ENCODE measurements around the gene TMEM72. TPM values are rescaled to one million over a fixed set of nuclear protein-coding genes. Genes with fewer than 3 reads are reported as not detected.

Gene TMEM72
- total RNA-seq, 1 donor from 2014 or later: not detected

DNA sequence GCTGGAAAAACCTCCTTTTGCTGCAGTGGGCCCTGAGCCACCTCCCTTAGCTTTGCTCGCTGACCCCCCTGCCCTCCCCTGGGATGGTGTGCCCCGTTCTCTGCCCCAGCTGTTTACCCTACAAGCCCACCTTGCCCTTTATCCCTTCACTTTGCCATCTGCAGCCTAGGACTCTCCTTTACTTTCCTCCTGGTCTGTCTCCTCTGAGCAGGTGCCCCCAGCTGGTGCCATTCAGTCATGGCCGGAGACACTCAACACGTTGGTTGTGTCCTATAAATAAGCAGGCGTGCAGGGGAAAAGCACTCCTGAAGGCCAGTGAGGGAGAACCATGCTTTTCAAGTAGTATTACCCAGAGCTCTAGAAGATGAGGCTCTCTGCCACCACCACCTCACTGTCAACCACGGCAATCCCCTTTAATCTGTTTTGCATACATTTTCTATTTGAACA is 54.5 kb downstream of the TMEM72 start:
- DNase-seq (ENCODE audit: low spot score): peak; percentile 71

DNA sequence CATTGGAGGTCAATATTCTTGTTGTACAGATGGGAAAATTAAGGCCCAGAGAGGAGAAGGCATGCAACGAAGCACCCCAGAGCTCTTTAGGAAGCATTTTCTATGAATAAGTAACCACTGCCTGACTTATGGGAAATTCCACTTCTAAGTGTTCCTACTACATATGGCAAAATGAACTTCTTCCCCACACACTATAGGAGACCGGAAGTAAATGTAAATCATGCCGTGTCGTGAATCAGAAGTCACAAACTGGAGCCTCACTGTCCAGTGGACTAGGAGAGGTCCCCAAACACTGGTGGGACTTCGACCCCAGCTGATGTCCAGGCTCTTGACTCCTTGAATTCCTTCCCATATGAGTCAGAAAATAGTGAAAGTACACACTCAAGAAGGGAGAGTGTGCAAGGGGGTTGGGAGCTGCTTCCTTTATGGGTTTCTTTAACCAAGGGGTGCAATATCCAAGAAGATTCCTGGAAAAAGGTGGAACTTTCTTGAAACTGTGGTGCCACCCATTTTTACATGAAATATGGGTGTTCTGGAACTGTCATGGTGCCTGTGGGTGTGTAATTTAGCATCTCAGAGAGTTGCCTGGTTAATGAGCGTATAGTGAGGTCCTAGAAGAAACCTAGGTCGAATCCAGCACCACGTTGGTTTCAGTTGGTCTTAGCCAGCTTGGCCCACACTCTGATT is 55.1 kb downstream of the TMEM72 start:
- peak; percentile 28 for DNase-seq (ENCODE audit: low spot score)

DNA sequence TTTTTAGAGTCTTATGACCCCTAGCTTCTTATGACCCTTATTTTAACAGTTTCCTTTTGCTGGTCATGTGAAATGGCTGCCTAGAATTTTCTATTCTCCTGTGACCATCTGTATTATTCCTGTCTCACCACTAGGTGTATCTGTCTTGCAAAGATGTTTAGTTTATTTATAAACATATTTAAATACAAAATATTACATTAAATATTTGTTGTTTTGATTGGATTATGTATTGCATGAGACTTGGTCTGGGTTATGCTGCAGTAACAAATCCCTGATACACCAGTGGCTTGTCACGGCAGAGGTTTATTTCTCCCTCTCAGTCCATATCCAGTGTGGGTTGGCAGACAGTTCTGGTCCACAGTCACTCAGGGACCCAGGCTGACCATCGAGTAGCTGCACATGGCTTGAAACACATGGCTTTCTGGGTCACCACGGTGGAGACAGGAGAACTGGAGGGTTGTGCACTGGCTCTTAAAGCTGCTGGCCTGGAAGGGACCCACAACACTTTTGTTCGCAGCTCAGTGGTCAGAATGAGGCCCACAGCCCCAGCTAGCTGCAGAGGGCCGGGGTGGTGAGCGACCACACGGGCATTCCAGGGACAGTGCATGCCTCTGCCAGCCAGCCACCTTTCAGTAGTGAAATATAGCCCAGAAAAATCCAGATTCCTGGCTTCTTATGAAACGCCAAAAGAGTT is 55.8 kb downstream of the TMEM72 start:
- peak; percentile 55 for DNase-seq (ENCODE audit: low spot score)

DNA sequence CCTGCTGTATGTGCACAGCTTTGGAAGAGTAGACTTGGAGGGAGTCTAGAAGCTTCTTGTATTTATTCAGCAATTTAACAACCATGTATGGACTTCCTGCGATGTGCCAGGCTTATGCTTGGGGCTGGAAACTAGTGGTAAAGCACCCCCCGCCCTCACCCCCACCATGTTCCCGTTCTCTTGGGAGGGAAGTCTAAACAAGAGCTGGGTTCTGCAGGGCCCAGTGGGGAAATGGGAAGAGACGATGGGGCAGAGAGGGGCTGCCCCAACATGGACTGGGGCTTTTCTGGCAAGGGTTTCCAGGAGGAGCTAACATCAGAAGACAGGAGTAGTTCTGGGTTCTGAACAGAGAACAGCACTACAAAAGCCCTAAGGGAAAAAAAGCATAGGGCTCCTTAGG is 56.5 kb downstream of the TMEM72 start:
- DNase-seq (ENCODE audit: low spot score): peak; percentile 71

DNA sequence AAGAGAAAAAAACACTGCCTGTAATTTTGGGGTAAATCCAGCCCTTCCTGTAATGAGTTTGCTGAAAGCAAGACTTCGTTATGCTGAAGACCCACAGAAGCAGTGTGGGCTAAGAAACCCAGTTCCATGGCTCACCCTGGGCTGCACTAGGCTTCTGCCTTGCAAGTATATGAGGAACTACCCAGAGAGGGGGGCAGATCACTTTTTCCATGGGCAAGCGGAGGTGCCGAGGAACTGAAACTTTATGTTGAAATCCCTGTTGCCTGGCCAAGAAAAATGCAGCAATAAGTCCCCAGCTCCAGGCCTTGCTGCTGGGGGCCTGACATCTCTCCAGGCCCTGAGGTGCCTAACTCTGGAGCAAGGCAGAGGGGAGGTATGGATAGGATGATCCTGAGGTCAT is 57.0 kb downstream of the TMEM72 start:
- DNase-seq (ENCODE audit: low spot score): peak; percentile 88

DNA sequence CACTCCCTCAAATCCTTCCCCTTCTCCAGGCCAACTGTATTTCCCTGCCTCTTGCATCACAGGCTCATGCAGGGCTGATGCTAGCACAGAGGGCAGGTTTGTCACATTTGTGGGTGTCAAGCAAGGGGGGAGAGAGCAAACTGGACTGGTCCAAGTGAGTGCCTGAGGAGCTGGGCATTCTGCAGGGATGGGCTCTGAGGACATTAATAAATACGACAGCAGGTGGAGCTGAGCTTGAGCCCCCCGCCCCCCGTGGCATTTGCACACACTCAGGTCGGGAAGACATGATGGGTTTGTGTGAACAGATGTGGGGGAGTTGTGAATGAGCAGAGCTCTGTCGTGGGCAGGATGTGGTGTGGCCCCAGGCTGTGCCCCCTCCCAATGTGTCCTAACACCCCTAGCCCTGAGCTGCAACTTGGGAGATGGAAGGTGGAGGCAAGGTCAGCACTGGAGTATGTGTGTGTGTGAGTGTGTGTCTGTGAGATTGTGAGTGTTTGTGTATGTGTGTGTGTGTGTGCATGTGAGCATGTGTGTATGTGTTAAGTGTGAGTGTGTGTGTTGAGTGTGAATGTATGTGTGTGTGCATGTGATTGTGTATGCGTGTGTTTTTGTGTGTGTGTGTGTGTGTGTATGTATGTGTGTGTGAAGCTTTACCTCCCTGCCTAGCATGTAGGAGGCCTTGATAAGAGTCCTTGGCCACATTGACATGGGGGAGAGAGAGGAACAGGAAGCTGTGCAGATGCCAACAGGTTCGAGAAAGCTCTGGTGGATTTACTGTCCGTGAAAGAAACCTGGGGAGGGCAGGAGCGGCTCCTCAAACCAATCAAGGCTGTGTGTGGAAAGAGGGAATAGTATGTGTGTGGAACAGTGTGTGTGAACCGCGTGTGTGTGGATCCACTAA is 57.6 kb downstream of the TMEM72 start:
- DNase-seq (ENCODE audit: low spot score): peak; percentile 71

DNA sequence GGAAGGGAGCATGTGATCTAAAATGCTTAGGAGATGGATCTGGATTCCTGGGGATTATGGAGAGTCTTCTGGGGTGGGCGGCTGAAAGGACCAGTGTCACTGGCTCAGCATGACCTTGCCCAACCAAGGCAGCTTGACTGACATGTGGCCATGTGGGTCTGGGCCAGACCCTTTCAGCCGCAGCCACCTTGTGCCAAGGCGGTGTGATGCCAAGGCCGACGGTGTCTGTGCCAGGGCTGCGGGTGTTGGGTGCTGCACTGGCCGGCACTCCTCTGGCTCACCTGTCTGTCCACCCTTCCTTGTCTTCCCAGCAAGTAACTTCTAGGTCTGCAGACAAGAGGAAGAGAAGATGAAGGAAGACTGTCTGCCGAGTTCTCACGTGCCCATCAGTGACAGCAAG is 58.7 kb downstream of the TMEM72 start:
- no peak for DNase-seq (ENCODE audit: low spot score)

DNA sequence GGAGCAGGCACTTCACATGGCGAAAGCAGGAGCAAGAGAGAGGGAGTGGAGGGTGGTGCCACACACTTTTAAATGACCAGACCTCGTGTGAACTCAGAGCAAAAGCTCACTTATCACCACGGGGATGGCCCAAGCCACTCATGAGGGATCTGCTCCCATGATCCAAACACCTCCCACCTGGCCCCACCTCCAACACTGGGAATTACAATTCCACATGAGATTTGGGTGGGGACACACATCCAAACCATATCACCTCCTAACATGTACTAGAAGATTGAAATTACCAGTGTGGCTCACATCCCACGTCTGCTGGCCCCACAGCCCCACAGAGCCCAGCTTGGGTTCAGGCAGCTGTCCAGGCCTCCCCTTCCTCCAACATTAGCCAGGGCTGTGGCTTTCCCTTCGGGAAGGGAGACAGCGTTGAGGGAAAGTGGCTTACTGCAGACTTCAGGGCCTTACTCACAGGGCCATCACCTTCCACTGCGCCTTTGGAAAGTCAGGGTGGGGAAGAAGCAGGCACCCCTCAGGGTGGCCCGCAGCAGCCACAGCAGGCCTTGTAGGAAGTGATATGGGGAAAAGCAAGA is 59.8 kb downstream of the TMEM72 start:
- DNase-seq (ENCODE audit: low spot score): no peak

DNA sequence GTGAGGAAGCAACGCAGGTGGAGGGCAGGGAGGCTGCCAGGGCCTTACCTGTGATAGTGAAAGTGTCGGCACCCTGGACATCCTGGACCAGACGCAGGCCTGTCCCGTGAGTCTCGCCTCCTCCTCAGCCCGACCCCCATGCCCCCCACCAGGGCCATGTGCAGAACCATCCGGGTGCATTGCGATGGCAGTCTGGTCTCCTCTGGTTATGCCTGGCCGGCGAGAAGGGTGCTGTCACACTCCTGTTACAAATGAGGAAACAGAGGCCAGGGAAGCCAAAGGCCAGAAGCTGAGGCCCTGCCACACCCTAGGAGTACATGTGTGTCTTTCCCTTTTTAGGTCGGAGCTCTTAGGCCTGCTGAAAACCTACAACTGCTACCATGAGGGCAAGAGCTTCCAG is 60.3 kb downstream of the TMEM72 start:
- DNase-seq (ENCODE audit: low spot score): no peak

DNA sequence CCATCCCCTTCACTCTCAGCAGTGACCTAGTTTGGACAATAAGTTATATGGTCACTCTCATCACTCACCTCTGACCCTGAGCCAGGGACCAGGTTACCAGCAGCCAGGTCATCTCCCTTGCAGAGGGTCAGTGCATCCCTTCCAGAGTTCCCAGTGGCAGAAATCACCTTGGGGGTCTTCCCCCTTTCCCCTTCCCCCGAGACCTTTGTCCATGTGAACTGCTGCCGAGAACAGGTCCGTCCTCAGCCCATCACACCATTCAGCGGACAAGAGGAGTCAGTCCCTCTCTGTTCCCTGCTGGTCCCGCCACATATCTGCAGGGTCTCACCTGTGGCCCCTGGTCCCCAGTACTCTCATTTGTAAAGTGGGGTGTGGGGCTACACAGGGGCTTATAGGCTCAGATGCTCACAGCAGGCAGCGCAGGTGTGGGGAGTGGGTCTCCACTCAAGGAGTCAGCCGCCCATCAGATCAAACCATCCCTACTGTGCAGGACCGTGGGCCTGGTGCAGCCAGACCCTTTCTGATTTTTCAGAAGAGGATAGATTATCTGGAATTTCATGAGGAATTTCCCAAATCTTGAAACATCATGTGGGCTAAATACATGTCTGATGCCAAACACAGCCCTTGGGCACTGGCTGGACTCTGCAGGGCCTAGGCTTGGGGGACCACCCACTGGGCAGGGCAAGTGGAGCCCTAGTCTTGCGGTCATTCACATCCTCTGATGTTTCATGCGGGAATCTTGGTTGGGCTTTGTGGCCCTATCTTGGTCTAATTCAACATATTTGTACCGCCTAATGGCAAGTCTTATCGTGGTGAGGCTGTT is 61.0 kb downstream of the TMEM72 start:
- no peak for DNase-seq (ENCODE audit: low spot score)

DNA sequence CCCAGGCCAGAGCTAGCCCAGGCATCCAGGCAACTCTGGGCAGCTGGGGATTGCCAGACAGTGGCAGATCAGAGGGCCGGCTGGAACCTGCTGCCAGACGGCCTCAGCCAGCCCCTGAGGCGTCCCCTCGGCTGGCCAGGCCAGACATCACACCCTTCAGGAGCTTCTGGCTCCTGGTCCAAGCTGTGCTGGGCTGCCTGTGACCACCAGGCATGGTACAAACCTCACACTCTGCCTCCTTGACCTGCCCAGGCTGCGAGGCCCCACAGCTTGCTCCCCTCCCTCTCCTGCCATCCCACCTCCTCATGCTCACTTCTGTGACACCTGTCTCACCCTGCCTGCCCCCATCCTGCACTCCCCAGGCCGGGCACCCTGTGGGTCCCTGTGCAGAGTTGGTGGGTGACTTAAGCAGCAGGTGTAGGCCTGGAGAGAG is 61.8 kb downstream of the TMEM72 start:
- no peak for DNase-seq (ENCODE audit: low spot score)

DNA sequence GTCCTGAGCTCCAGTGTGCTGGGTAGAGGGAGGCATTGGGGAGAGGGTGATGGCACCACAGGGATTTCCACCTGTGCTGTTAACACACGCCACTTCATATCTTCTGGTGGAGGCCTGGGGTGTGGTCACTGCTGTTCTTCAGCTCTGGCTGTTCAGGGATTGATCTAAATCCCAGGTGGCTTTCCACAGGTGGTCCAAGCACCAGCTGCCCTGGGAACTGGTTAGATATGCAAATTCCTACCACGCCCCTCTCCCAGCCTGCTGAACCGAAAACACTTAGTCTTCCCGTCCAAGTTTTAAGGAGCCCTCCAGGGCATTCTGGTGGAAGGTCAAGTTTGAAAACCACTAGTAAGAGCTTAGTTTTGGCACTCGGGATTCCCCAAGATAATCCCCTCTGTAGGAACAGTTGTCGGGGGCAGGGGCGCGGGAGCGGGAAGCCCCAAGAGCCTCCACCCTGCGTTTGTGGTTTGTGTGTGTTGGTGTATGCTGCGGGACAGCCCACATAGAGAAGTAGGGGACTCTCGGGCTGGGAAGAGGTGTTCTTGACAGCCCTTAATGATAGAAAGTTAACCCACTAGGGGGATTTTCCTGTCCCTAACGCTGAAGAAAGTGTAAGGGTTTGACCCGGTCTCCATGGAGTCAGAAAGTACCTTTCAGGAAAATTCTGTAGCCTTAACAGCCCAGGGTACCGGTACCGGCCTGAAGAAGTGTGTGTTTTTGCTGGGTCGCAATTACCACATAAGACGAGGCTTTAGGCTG is 62.4 kb downstream of the TMEM72 start:
- DNase-seq (ENCODE audit: low spot score): no peak

DNA sequence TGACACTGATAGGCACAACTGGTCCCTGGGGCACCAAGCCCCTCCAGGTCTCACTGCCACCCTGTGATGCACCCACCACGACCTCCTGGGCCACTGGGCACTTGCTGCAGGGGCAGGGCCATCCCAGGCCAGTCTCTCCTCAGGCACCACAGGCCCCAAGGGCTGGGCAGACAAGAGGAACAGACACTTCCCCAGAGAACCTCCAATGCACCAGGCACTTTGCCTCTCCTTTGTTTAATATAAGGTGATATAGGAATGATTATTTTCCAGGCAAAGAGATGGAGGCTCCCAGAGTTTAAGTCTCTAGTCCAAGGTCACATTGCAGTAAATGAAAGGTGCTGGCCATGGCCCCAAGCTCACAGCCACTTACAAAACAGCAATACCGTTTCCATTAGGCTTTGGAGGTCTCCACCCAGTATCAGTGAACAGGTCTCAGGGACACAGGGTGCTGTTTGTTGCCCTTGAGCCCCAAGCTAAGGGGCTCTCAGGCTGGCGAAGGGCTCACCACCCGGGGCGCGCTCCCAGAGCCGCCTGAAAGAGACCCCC is 63.0 kb downstream of the TMEM72 start:
- DNase-seq (ENCODE audit: low spot score): no peak

DNA sequence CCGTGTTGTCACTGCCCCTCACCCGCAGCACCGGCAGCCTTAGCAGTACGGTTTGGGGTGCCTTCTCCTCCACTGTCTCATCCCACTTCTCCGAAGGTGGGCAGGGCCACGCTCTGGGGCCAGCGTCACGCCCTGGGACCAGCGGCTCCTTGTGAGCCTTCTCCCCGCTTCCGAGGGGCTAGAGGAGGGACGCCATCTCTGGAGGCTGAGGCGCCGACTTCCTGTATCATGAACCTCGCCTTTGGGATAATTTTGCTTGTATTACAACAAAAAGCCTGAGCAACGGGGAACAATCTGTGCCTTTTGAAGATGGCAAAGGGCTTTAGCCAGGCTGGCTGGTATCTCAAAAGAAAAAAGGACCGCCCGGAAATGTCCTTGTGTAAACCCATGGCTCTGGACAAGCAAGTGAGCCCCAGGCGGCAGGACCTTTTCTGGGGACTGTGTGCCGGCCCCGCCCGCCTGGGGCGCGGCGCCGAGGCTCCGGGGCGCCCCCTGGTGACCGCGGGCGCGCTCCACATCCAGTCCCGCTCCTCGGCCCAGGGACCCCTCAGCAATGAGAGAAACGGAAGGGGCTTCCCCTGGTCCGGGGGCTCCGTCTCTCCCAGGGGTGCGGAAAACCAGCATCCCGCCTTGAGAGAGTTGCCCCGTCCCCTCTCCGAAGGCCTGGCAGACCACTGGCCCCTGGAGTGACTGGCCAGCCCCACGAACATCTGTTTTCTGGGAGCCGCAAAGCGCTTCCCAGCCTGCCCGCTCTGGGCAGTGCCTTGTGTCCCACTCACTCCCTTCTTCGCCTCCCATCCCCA is 63.7 kb downstream of the TMEM72 start:
- peak; percentile 88 for DNase-seq (ENCODE audit: low spot score)

DNA sequence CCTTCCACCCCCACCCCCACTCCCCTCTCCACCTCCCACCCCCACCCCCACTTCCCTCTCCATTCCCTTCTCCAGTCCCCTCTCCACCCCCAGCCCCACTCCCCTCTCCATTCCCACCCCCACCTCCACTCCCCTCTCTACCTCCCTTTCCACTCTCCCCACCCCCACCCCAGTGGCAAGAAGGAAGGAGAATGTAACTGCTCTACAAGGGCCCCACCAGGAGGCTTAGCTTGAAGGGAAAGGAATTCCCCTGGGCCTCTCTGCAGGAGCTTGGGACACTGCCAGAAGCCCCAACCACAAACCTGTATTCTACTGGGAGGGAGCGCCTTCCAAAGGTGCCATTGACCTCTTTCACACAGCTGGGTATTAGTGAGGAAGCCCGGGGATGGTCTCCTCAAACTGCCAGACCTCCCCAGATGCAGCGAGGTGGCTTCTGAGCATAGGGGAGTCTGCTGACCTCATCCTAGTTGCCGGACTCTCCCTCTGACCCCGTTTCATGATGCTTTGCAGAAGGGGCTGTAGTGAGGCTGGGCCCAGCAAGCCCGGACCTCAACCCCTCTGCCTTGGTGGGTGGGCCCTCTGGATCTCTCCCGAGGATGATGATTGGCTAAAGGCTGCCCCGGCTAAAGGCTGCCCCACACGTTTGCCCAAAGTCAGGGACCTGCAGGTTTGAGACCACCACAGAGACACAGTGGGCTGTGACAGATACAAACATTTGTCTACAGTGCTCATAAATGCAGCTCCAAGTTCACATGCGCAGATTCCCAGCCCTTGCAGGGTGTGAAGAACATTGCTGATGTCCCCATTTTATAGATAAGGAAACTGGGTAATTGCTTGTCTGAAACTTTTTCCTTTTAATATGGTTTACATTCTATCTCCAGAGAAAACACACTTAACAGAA is 64.5 kb downstream of the TMEM72 start:
- DNase-seq (ENCODE audit: low spot score): peak; percentile 86

DNA sequence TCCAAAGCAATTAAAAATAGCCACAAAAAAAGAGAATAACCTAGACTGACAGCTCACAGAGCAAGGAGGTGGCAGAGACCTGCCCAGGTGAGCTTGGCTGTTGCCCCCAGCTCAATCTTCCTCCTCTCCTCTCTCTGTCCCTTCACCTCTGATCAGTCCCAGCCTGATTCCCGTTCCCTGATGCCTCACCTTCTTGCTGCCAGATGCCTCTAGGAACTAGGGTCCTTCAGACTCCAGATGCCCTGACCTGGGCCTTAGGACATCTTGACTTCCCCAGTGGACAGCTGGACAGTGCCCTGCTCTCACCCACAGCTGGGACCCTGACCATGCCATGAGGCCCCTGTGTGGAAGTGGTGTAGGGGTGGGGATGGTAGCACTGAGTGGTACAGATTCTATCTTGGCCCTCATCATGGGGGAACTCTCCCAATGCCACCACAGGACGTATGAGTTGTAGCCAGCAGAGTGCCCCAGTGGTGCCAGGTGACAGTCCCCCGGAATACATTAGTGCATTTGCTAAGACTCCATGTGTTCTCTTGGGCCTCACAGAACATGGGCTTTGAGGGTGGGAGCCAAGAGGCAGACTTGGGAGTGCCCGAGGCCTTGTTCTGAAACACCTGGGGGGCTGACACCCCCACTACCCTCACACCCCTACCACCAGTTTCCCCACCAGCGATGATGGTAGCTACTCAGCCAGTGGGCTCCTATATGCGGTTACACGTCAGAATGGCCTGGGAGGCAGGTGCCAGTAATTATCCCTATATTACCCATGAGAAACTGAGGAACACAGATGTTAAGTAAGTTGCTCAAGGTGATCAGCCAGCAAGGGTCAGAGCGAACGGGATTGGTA is 65.4 kb downstream of the TMEM72 start:
- peak; percentile 88 for DNase-seq (ENCODE audit: low spot score)
